Kidney capillary endothelial cell (primary cell): ENCODE results near the gene ANKMY2.
"Not testable (repeated sequence)": the region's sequence is repeated elsewhere in the genome, so short reads cannot be mapped to it uniquely, and the experiment has no call there.

Experiments used
- DNase-seq: peaks from one replicate; pipeline ENCODE4 v3.0.0-alpha.2; 2018; ENCODE audit warnings: low spot score

Gene ANKMY2

GRCh38 chr7:16645593-16646471, at the start of gene ANKMY2, which contains the start of gene BZW2:
Gene ANKMY2, minus strand, starts transcription at chr7:16645754. Its CDS starts 181 bp downstream, at chr7:16645573.
Gene BZW2, plus strand, starts transcription at chr7:16646181. Its CDS starts 19,263 bp downstream, at chr7:16665444.
- DNase-seq: peak; percentile 93

DNA sequence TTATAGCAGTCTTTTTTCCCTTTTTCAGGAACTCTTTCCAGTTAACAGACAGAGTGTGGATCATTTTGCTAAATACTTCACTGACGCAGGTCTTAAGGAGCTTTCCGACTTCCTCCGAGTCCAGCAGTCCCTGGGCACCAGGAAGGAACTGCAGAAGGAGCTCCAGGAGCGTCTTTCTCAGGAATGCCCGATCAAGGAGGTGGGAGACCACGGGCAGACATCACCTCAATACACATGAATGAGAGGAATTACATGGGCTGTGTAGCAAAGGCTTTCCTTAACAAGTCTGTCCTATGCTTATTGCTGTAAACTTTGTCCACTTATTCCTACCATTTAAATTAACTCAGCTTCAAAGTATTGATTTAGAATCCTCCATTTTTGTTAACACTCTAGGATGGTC, 49.3 kb upstream of the ANKMY2 start:
- no peak for DNase-seq

GRCh38 chr7:16693601-16694318, 48.2 kb upstream of the ANKMY2 start:
- DNase-seq: no peak

DNA sequence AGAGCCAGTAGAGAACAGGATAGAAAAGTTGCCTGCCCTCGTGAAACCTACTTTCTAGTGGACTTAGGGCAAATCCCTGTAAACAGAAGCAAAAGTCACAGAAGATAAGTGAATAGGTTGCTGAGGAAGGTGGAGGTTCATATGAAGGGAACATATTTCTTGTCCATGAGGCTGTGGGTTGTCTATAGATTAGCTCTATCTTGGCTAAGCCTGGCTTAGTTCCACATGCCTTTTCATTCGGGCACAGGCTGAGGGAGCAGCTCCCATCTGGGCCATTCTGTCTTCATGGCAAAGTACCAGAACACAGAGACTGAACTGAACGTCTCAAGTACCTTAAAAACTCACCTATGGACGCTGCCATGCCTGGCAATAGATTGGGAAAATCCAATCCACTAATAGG, 45.7 kb upstream of the ANKMY2 start:
- DNase-seq: no peak

- no peak for DNase-seq
Measured at GRCh38 chr7:16688249-16688648, 42.7 kb upstream of the ANKMY2 start.

DNA sequence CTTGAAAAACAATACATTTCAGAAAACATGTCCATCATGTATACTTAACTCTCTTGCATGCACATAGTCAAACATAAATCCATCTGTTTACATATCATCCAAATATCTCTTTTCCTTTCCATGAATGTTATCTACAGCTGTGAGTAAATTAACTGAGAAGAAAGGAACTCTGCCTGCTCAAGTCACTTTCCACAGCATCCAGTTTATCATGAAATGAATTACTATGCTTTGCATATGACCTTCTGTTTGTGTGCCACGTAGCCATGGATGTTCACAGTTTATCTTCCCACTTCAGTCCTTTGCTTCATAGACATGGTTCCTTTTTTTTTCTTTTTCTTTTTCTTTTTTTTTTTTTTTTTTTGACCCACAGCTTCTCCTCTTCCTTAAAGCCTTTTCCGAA, 40.0 kb upstream of the ANKMY2 start:
- no peak for DNase-seq

DNA sequence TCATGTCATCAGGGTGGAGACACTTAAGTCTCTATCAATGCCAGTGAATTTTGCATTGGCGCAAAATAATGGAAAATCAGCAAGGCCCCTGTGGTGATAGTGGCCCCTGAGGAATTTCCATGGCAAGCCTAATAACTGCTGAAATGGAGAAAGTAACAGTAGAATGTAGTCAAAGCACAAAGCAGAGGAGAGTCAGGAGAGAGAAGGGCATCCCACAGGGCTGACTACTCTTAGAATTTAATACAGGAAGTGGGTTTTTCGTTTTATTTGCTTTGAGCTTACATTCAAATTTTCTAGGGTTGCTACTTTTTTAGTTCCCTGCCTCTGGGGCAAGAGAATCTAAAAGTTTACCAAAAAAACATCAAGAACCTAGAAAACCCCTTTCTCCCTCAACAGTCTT, 39.4 kb upstream of the ANKMY2 start:
- DNase-seq: no peak

GRCh38 chr7:16678645-16679566, 33.4 kb upstream of the ANKMY2 start:
- not testable (repeated sequence) for DNase-seq

DNA sequence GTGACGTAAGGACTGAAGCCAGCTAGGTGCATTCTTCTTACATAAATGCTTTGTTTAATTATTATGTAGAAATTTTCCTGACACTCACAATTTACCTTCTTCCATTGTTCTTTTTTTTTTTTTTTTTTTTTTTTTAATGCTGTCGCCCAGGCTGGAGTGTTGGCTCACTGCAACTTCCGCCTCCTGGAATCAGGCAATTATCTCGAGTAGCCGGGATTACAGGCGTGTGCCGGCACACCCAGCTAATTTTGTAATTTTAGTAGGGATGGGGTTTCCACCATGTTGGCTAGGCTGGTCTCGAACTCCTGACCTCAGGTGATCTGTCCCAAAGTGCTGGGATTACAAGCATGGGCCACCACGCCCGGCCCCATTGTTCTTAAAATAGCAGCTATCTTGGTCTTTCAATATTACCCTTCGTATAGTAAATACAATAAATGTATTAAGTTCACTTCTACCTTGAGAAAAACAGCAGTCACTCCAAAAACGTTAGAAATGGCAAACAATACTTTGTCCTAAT, 32.5 kb upstream of the ANKMY2 start:
- no peak for DNase-seq

- no peak for DNase-seq
Measured at GRCh38 chr7:16675277-16675676, 29.7 kb upstream of the ANKMY2 start.

DNA sequence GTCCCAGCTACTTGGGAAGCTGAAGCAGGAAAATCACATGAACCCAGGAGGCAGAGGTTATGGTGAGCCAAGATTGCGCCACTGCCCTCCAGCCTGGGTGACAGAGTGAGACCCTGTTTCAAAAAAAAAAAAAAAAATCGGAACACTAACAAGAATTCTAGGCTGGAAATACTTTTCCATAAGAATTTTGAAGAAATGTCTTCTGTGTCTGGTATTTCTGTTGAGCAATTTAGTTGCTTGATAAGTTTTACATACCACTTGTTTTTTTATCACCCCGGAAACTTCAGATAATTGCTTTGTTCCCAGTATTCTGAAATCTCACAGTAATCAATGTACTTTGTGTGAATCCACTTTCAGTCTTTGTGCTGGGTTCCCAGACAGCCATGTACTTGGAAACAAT, 26.3 kb upstream of the ANKMY2 start:
- DNase-seq: no peak

- DNase-seq: no peak
Measured at GRCh38 chr7:16670731-16671344, 25.3 kb upstream of the ANKMY2 start.

DNA sequence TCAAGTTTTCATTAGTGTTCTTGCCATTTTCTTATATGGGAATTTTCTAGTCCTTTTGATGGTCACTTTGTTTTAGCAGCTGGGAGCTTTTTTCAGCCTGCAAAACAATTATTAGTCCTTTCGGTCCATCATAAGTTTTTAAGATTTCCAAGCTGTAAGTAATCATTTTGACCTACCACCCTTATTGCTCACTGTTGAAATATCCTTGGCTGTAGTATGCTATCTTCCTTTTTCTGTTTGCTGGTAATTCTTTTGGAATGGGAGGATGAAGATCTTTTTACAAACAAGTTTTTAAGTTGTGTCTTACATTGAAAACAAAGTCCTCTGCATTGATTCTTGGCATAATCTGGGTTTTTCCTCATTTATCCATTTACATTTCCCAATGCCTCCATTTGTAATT, 24.5 kb upstream of the ANKMY2 start:
- no peak for DNase-seq

DNA sequence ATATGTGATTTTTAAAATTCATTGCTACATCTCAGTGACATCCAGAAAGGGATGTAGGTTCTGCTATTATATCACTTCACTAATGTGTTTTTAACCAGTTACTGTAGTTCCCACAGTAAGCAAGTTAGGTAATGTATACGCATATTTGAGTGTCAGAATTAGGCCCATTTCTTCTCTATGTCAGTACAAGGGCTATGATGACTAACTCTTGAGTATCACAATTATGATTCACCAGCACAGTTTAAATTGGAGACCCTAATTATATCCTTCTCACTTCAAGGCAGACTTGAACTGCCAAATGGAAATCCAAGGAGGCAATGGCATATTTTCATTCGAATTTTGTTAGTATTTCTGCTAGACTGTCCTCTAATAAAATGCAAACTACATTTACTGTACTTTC, 24.0 kb upstream of the ANKMY2 start:
- no peak for DNase-seq

GRCh38 chr7:16668978-16669377, 23.4 kb upstream of the ANKMY2 start:
- no peak for DNase-seq

GRCh38 chr7:16668049-16668858, 22.7 kb upstream of the ANKMY2 start:
- DNase-seq: no peak

DNA sequence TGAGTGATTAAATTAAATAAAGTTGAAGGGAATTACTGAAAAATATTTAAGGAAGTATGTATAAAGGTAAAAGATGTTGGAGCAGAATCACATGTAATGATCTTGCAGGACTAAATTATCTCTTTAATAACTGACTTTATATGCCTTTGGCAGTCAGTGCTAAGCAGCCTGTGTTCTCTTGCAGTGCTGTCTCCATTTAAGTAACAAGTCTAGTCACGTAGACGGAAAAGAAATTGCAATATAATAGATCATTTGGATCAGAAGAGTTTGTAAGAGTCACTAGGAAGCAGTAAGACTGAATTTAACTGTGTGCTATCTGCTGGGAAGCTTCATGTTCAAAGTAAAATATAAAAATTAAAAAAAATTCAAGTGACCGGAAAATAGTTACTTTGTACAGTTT, 21.8 kb upstream of the ANKMY2 start:
- no peak for DNase-seq

- no peak for DNase-seq
Measured at GRCh38 chr7:16661924-16662323, 16.4 kb upstream of the ANKMY2 start.

GRCh38 chr7:16660702-16661464, 15.3 kb upstream of the ANKMY2 start:
- no peak for DNase-seq
